ENCODE measurements around the gene HPSE. TPM values are rescaled to one million over a fixed set of nuclear protein-coding genes. Genes with fewer than 3 reads are reported as not detected.

Gene HPSE
- total and polyA plus RNA-seq, 2 donors (not counting 1 experiment from before 2014, with no cell fraction given): 1.3 to 2.6 TPM

DNA sequence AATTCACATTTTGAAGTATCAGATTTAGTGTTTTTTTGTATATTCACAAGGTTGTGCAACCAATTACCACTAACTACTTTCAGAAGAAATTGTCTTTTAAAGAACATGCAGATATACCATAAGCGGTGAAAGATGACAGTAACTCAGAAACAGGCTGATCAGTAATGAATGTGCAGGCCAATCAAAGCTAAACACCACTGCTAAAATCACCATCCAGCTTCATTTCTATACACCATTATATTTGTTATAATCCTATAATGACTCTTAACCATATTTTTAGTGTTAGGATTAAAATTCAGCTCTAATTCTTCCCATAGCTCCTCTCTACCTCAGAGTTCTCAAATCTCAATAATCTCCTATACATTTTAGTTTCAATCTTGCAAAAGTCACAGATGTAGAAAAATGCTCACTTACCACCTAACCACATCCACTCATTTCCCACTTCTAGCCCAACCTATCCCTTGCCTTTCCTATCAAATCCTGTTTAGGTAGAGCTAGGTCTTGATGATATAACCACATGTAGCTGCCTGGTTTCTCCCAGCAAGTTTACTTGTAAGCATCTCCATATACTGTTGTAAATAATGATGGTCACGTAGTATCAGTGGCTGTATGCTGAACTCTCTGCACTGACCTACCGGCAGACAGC, 66.7 kb downstream of the HPSE start:
- no peak overlapping the region for H3K9ac ChIP-seq (ENCODE audit: low read length)
- no peaks in the 10 kb centered on the region for H3K27me3 ChIP-seq (replicated peaks in 1 of 4; ENCODE audit: control extremely low read depth in 1 of 4, control insufficient read depth in 3 of 4, insufficient read depth in 4 of 4, low read length in 3 of 4)
- CTCF ChIA-PET: interaction anchor here (0.8 to 3.5 kb wide), 7 partner anchors 12 to 194 kb away, joined by 3 to 34 read pairs (median 4); partner anchors contain the start of gene COQ2
- no peak overlapping the region for H3K4me3 ChIP-seq (ENCODE audit: control extremely low read depth in 1 of 5, extremely low read depth in 1 of 5, insufficient read depth in 1 of 5, low read depth in 2 of 5, low read length in 4 of 5)
- no peak for ATAC-seq (ENCODE audit: low read depth)
- H3K79me2 ChIP-seq (ENCODE audit: control insufficient read depth, insufficient read depth, low read length): no peaks in the 10 kb centered on the region
- H3K36me3 ChIP-seq (replicated peaks in 1 of 2; ENCODE audit: control extremely low read depth in 1 of 2, control insufficient read depth in 1 of 2, extremely low read depth in 1 of 2, insufficient read depth in 2 of 2, low read length in 1 of 2): peaks cover 6 to 37% of the 10 kb centered on the region in 2 experiments
- Mint-ChIP-seq H3K27ac (no peak overlapping the region), H3K4me1 (peaks cover 25% of the 10 kb centered on the region), H3K4me3 (no peak overlapping the region), H3K9me3 (ENCODE audit: insufficient read depth) (no peaks in the 10 kb centered on the region), H3K27me3 (no peaks in the 10 kb centered on the region)
- no peak overlapping the region for H3K4me2 ChIP-seq (replicated peaks; ENCODE audit: low read depth, low read length, poor library complexity, severe bottlenecking)
- H3K4me1 ChIP-seq (ENCODE audit: control insufficient read depth in 2 of 2, insufficient read depth in 2 of 2, low read length in 2 of 2): peaks cover 7 to 18% of the 10 kb centered on the region in 2 donors
- TF ChIP-seq EZH2 (IDR thresholded peaks at IDR 0.05; ENCODE audit: borderline replicate concordance, insufficient read depth, low read depth, low read length, poor library complexity, severe bottlenecking) (no peak), CTCF (IDR thresholded peaks at IDR 0.05) (no peak)
- DNase-seq: no peak
- POLR2A ChIA-PET: interaction anchor here (0.6 kb wide), 1 partner anchor 15 kb away, joined by 5 read pairs; no protein-coding TSS in a partner anchor
- no peaks in the 10 kb centered on the region for H3K9me3 ChIP-seq (ENCODE audit: control extremely low read depth in 1 of 3, control insufficient read depth in 2 of 3, insufficient read depth in 1 of 3, low read length in 2 of 3)
- H3K27ac ChIP-seq (ENCODE audit: low read length in 2 of 2): no peak overlapping the region
- no CpG with 5 or more reads among the region's 3 CpGs for WGBS (ENCODE audit: insufficient coverage)
- H4K20me1 ChIP-seq (ENCODE audit: control insufficient read depth, insufficient read depth, low read length, poor library complexity, severe bottlenecking): no peaks in the 10 kb centered on the region
- intact Hi-C loops (cut with micrococcal nuclease): no loop called here
- no peak overlapping the region for H2AFZ ChIP-seq (ENCODE audit: insufficient read depth, low read depth, low read length, poor library complexity, severe bottlenecking)

DNA sequence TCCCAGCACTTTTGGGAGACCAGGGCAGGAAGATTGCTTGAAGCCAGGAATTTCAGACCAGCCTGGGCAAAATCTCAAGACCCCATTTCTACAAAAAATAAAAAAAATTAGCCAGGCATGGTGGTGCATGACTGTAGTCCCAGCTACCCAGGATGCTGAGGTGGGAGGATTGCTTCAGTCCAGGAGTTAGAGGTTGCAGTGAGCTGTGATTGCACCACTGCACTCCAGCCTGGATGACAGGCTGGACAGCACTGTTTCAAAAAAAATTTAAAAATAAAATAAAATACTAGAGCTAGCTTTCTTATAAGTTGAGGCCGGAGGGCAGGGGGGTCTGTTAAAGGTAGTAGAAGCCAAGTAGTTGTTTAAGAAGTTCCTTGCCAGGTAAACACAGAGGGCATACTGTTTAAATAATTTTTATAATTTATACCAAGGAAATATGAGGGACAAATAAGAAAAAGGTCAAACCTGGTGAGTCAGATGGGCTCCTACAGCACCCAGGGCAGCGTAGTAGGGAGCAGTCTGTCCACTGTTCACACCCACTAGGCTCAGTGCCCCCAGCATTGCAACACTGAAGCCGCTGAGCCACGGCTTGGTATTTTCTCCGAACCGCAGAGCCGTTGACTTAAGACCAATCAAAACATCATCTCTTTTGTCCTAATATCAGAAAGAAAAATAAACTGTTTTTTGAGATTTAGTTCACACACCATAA, 67.4 kb downstream of the HPSE start:
- H3K4me2 ChIP-seq (replicated peaks; ENCODE audit: low read depth, low read length, poor library complexity, severe bottlenecking): no peak overlapping the region
- H3K27ac ChIP-seq (ENCODE audit: low read length in 2 of 2): no peak overlapping the region
- H3K9me3 ChIP-seq (ENCODE audit: control extremely low read depth in 1 of 3, control insufficient read depth in 2 of 3, insufficient read depth in 1 of 3, low read length in 2 of 3): no peaks in the 10 kb centered on the region
- no peaks in the 10 kb centered on the region for H4K20me1 ChIP-seq (ENCODE audit: control insufficient read depth, insufficient read depth, low read length, poor library complexity, severe bottlenecking)
- H3K9ac ChIP-seq (ENCODE audit: low read length): no peak overlapping the region
- no peak for TF ChIP-seq EZH2 (IDR thresholded peaks at IDR 0.05; ENCODE audit: borderline replicate concordance, insufficient read depth, low read depth, low read length, poor library complexity, severe bottlenecking)
- TF ChIP-seq CTCF (IDR thresholded peaks at IDR 0.05): no peak
- ATAC-seq (ENCODE audit: low read depth): no peak
- H3K4me1 ChIP-seq (ENCODE audit: control insufficient read depth in 2 of 2, insufficient read depth in 2 of 2, low read length in 2 of 2): peaks cover under 1 to 12% of the 10 kb centered on the region in 2 donors
- ChIA-PET CTCF (interaction anchor here (0.7 to 3.5 kb wide), 13 partner anchors 13 to 211 kb away, joined by 3 to 34 read pairs (median 3); partner anchors contain the start of gene COQ2), POLR2A (no interaction called here)
- H3K36me3 ChIP-seq (replicated peaks in 1 of 2; ENCODE audit: control extremely low read depth in 1 of 2, control insufficient read depth in 1 of 2, extremely low read depth in 1 of 2, insufficient read depth in 2 of 2, low read length in 1 of 2): peaks cover 6 to 38% of the 10 kb centered on the region in 2 experiments
- no peak for DNase-seq
- H3K79me2 ChIP-seq (ENCODE audit: control insufficient read depth, insufficient read depth, low read length): no peaks in the 10 kb centered on the region
- no peaks in the 10 kb centered on the region for H3K27me3 Mint-ChIP-seq
- no peaks in the 10 kb centered on the region for H3K9me3 Mint-ChIP-seq (ENCODE audit: insufficient read depth)
- peaks cover 18% of the 10 kb centered on the region for H3K4me1 Mint-ChIP-seq
- no peak overlapping the region for H3K27ac Mint-ChIP-seq
- H3K4me3 ChIP-seq (ENCODE audit: control extremely low read depth in 1 of 5, extremely low read depth in 1 of 5, insufficient read depth in 1 of 5, low read depth in 2 of 5, low read length in 4 of 5): no peak overlapping the region
- H2AFZ ChIP-seq (ENCODE audit: insufficient read depth, low read depth, low read length, poor library complexity, severe bottlenecking): no peak overlapping the region
- 71% methylated on average over 1 of the region's 7 CpGs for WGBS (ENCODE audit: insufficient coverage)
- intact Hi-C loops (cut with micrococcal nuclease): no loop called here
- H3K27me3 ChIP-seq (replicated peaks in 1 of 4; ENCODE audit: control extremely low read depth in 1 of 4, control insufficient read depth in 3 of 4, insufficient read depth in 4 of 4, low read length in 3 of 4): no peaks in the 10 kb centered on the region
- no peak overlapping the region for H3K4me3 Mint-ChIP-seq
